ENCODE measurements around the gene ZFC3H1.

DNA sequence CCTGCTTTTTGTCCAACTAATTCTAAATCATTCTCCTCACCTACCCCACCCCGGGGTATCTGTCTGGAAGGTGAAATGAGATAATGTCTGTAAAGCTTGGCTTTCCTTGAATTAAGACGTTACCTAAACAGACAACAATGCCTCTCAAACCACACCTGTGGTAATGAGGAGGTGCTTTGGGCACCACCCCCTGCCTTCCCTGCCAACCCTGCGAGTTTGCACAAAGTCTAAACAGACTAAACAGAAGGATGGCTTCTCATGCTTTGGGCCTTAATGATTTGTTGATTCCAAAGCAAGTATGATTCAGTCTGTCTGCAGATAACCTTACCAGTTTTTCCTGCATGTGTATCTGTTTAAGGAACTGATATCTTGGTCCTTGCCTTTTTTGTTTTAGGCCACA, 82.4 kb downstream of the ZFC3H1 start:
- TF ChIP-seq, protein P1, sequence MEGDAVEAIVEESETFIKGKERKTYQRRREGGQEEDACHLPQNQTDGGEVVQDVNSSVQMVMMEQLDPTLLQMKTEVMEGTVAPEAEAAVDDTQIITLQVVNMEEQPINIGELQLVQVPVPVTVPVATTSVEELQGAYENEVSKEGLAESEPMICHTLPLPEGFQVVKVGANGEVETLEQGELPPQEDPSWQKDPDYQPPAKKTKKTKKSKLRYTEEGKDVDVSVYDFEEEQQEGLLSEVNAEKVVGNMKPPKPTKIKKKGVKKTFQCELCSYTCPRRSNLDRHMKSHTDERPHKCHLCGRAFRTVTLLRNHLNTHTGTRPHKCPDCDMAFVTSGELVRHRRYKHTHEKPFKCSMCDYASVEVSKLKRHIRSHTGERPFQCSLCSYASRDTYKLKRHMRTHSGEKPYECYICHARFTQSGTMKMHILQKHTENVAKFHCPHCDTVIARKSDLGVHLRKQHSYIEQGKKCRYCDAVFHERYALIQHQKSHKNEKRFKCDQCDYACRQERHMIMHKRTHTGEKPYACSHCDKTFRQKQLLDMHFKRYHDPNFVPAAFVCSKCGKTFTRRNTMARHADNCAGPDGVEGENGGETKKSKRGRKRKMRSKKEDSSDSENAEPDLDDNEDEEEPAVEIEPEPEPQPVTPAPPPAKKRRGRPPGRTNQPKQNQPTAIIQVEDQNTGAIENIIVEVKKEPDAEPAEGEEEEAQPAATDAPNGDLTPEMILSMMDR (conservative IDR thresholded peaks at IDR 0.05; ENCODE audit: low read depth, low read length): no peak
- no peak for TF ChIP-seq EZH2 (IDR thresholded peaks at IDR 0.05; ENCODE audit: borderline replicate concordance, low read depth, low read length, poor library complexity, severe bottlenecking)
